ENCODE measurements around the gene PTTG1IP.

The PTTG1IP gene

DNA sequence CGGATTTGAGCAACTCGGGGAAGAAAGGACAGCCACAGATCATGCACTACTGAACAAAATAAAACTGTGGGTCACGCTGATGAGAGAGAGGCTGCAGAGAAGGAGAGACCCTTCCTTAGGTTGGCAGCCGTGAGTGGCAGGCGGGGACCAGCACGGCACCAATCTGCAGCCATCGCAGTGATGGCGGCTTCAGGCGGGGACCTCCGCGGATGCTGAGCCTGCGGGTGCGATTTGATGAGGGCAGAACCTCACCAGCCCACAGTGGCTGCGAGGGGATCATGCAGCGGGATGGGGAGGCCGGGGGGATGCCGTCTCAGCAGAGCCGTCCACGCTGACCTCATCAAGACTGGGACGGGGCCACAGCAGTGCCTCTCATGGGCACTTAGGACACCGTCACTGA lies 35.4 kb upstream of the PTTG1IP start:
- DNase-seq (ENCODE audit: low spot score), result no peak

DNA sequence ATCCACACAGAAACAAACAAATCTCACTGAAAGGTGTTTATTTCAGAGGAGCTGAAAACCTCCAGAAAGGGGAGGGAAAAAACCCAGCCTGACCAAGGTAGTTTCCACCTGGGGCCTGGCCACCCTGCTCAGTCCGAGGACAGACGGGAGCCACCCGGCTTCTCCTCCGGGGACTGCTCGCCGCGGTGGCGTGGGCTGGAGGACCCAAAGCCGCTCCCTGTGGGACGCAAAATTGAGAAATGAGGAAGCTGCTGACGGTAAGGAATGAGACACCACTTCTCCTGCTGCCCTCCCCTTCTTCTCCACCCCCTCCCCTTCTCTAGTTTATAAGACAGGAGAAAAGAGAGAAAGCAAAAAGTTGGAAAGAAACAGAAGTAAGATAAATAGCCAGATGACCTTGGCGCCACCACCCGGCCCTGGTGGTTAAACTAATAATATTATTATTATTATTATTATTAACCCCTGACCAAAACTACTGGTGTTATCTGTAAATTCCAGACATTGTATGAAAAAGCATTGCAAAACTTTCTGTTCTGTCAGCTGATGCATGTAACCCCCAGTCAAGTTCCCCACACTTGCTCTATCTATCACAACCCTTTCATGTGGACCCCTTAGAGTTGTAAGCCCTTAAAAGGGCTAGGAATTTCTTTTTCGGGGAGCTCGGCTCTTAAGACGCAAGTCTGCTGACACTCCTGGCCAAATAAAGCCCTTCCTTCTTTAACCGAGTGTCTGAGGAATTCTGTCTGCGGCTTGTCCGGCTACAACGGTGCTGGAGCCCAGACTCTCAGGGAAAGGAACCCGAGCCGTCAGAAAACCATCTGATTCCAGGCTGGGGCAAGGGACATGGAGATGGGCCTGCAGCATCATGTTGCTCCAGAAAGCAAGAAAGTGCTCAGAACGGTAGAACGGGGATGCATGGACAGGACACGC lies 34.7 kb upstream of the PTTG1IP start:
- no peak for DNase-seq (ENCODE audit: low spot score)

DNA sequence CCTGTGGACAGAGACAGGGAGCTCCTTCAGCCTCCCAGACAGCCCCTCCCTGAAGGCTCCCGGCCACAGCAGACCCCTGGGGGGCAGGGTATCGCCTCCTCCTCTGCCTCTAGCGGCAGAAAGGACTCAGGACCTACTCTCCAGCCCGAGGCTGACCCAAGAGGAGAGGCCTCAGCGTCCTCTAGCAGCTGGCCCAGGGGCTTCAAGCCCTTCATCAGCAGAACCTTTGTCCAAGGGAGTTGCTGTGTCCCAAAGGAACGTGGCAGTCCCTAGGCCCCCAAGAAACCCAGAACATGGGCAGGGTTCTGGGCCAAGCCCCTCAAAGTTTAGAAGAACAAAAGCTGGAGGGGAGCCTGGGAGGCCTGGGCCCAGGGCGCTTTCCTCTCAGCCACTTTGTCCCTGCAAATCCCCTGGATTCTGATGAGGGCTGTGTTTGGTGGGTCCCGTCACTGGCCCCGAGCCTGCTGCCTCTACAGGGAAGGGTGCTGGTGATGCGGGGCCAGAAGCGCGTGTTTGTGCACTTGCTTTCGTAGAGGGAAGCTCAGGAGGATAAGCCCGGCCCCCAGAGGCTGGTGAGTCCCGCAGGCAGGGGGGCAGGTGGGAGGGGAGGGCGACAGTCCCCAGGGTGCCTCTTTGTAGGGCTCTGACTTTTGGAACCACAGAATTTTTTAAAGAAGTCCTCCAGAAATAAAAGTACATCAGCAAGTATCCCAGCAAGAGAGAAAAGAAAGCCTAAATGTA lies 33.9 kb upstream of the PTTG1IP start:
- no peak for DNase-seq (ENCODE audit: low spot score)

DNA sequence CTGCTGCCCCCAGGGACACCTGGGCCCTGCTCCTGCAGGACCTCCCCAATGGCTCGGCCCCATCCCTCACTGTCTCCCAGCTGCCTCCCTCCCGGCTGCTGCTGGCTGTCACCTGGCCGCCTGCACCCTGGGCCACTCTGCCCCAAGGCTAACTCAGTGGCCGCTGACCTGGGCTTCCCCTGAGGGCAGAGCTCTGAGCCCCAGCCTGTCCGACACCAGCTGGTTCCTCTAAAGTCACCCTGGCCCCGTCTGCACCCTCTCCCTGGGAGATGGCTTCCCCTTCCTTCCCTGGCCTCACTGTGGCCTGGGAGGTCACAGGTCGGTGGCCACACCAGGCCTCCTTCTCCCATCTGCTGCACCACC lies 32.2 kb upstream of the PTTG1IP start:
- no peak for DNase-seq (ENCODE audit: low spot score)

DNA sequence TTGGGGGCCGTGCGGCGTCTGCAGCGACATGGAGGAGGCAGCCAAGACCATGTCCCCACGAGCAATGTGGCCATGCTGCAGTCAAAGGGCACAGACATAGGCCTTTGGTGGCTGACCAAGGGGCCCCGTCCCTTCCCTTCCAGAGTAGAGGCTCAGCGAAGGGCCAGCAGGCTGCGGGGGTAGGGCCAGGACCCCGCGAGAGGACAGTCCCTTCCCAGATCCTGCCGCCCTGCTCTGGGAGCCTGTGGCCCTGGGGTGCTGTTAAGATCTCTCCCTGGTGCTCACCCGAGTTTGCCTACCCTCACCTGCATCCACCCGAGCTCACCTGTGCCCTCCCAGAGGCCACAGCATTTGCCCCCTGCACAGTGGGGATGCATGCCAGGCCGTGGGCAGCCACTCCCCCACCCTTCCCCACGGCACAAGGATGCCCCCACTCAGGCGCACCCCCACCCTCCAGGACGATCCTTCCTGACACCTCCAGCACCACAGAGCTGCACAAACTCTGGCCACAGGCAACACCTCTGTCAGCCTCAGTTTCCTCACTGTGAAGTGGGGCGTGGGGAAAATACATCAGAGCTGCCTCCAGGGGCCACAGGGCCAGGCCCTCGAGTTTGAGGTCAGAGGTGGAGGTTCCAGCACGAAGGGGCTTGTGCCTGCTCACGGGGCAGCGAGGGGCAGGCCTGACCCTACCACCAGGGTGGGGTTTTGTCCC lies 31.7 kb upstream of the PTTG1IP start:
- DNase-seq (ENCODE audit: low spot score), result no peak

DNA sequence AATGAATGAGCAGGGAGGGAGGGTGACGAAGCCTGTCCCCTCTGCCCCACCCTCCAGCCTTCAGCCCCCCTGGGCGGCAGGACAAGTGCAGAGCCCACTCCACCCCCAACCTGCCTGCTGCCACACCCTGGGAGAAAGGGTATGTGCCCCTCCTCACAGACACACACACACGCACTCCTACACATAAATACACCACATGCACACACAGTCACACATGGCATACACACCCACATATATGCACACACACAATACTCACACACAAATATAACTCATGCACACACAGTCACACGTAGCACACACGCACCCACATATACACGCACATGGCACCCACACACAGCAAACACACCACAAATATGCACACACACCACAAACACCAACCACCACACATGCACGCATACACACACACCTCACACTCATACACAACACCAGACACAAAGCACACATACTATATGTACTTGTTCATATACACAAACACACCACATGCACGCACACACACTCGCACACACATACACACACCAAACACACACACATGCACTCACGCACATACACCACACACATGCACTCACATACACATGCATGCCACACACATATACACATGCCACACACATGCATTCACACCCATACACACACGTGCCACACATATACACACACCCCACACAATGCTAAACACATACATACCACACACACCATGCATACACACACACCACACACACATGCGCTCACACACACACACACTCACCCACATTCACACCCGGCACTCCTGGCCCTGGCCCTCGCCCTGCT lies 30.8 kb upstream of the PTTG1IP start:
- DNase-seq (ENCODE audit: low spot score), result no peak

DNA sequence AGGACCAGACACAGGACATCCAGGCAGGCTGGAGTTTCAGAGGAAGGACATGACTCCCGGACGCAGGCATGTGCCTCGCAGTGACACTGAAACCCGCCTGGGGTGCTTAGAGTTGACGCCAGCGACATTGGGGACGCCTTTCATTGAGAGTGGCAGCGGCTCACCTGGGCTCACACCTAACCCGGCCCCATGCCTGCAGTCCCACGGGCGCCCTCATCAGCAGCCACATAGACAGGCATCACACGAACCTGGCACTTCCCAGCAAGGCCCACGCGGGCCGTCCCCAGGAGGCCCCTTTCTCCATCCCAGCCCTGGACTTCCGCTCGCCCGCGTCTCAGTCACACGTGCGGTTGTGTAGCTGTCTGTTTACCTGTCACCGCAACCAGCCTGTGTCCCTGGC lies 30.2 kb upstream of the PTTG1IP start:
- no peak for DNase-seq (ENCODE audit: low spot score)

DNA sequence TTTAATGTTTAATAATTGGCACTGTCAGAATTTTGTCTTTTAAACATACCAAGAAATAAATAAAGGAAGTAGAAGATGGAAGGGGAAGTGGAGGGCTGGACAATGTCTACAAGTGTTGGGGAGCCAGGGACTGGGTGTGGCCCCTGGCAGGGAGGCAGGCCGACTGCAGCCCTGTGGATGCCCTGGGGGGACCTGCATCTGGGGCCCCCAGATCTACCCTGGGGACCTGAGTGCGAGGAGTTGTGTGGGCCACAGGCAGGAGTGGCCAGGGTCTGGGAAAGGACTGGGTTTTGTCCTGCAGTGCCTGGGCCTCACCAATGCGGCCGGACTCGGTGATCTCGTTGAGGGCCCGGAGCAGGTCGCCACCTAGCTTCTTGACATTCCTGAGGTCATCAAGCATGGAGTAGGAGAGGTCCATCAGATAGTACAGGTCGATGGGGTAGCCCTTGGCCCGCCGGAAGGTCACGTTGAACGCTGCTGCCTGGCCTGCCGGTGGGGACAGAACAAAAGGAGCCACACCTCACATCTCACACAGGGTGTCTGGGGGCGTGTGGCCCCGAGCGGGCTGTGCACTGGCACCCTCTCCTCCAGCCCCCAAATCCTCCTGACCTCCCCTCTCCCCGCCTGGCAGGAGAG lies 29.7 kb upstream of the PTTG1IP start:
- no peak for DNase-seq (ENCODE audit: low spot score)

DNA sequence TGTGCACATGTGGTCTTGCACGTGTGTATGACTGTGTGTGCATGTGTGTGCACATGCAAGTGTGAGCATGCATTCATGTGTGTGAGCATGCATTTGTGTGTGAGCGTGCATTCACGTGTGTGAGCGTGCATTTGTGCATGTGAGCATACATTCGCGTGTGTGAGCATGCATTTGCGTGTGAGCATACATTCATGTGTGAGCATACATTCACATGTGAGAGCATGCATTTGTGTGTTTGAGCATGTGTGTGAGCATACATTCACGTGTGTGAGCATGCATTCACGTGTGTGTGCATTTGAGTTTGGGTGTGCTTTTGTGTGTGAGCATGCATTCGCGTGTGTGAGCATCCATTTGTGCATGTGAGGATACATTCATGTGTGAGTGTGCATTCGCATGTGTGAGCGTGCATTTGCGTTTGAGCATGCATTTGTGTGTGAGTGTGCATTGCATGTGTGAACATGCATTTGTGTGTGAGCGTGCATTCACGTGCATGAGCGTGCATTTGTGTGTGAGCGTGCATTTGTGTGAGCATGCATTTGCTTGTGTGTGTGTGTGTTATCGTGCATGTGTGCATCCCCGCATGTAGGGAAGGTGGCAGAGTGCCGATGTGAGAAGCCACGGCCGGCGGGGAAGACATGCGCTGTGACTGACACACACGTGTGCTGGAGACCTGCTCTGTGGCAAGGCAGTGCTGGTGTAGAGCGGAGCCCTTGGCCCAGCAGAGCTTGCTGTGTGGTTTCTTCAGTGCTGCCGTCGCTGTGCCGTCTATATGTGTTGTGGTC lies 29.0 kb upstream of the PTTG1IP start:
- no peak for DNase-seq (ENCODE audit: low spot score)

DNA sequence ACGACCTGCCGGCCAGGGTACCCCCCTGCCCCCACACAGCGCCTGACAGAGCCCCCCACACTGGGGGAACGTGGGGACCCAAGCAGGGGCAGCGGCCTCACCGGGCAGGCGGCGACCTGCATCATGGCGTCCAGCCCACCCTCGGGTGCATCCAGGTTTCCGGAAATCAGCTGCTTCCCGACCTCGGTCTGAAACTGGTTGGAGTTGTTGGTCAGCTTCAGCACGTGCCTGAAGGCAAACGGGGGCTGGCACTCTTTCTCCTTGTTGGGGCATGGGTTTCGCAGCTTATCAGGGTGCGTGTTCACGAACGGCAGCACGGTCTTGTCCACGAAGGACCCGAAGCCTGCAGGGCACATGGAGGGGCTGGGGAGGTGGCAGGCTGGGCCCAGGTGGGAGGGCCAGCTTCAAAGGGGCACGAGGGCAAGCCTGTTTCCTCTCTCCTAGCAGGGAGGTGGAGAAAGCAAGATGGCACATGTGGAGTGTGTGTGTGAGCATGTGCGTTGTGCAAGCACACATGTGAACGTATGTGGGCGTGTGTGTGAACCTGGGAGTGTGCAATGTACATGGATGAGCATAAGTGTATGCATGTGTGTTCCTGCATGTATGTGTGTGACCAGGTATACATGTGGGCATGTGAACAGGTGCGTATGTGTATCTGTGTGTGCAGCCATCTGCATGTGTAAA lies 28.0 kb upstream of the PTTG1IP start:
- DNase-seq (ENCODE audit: low spot score), result no peak

DNA sequence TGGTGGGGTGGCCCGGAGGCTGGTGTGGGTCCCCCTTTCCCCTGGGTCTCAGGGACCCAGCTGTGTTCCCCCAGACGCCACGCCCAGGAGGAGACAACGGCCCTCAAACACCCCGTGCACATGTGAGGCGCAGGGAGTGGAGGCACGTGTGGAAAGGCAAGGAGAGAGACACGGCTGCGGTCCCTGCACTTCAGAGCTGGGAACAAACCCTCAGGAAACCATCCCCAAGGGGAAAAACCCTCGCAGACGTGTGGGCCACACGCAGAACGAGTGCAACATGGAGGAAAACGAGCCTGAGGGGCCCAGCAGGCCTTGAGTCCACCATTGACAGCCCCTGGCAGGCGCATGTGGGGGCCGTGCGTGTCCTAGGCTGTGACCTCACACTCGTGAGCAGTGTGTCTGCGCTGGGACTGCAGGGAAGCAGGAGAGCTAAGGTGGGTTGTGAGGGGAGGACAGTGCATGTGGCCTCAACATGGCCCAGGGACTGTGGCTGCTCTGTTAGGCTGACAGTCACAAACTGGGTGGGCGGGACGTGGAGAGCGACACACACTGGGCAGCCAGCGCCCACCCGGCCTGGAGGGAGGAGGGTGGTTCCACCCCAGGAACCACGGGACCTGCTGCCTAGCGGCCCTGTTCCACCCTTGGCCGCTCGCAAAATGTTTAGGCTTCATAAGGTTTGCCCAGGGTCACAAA lies 27.2 kb upstream of the PTTG1IP start:
- DNase-seq (ENCODE audit: low spot score), result no peak

DNA sequence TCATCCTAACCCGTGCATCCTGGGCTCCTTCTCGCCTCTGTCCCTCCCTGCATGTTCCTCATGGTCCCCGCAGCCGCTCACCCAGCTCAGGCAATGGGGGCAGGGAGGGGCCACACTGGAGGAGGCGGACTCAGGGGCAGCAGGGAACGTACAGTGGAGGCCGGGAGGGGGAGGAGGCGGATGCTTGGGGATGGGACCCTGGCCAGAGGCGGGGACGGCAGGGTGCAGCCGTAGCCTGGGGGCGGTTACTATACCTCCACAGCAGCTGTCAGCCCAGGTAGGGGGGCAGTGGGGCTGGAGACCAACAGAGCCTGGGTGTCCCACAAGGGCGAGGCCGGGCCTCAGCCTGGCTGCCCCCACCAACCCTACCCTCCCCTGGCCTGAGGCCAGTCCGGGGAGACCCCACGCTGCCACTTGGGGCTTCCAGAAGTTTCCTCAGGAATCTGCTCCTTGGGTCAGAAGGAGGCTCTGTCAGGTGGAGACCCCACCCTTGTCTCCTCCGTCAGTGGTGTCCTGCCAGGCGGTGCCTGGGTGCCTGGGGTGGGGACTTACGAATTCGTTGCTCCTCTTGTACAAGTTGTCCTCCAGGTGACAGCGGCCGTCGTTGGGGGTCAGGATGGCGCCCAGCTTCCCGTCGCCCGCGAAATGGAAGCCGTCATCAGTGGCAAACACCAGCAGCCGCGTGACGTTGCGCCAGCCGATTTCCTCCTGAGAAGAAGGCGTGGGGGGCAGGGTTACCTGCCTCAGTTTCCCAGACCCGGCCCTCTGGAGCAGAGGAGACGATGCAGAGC lies 26.5 kb upstream of the PTTG1IP start:
- no peak for DNase-seq (ENCODE audit: low spot score)

DNA sequence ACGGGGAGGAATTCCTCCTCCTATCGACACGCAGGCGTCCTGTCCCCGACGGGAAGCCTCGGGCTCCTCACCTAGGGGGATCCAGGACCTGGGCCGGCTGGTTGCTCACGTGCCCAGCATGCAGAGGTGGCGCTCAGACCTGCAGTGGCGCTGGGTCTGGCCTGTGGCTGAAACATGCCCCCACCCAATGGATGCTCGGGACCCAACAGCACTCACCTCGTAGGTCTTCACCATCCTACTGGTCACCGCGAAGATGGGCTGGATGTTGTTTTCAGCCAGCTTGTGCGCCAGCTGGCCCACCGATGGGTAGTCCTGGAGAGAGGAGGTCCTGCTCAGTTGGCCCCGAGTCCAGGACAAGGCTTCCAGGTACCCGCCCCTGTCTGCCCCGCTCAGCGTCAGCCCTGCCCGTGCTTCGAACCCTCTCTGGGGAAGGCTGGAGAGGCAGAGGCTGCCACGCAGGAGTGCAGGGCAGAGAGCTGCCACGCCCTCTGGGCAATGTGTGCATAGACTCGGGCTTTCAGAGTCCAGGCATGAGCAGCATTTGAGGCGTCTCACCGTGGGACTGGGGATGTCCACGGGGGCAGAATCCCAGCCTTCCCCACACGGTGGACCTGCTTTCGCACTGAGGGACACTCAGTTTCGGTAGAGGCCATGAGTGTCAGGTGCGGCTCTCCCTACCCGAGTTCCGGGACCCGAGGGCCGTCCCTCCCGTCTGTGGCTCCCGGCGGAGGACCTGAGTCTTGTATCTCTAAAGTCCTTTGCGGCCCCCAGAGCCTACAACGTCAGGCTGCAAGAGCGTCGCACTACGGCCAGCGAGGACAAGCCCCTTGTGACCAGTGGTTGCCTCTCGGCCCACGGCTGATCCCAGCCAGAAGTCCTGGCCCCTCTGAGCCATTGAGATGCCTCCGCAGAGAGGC lies 25.6 kb upstream of the PTTG1IP start:
- no peak for DNase-seq (ENCODE audit: low spot score)

DNA sequence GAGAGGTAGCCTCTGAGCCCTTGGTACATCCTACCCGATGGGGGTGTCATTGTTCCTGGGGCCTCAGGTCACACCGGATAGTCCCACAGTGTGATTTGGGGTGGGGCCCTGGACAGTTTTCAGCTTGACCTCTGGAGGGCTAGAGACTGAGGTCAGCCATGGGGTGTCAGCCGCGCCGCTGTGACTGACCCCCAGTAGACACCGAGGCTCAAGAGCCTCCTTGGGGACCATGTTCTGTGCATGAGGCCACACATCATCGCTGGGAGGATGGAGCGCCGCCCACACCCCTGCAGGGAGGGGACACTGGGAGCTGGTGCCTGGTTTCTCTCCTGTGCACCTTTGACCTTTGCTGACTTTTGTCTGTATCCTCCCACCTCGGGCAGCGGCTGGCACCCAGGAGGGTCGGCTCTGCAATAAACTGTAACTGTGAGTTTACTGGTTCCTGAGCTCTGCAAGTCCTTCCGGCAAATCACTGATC lies 24.6 kb upstream of the PTTG1IP start:
- no peak for DNase-seq (ENCODE audit: low spot score)

DNA sequence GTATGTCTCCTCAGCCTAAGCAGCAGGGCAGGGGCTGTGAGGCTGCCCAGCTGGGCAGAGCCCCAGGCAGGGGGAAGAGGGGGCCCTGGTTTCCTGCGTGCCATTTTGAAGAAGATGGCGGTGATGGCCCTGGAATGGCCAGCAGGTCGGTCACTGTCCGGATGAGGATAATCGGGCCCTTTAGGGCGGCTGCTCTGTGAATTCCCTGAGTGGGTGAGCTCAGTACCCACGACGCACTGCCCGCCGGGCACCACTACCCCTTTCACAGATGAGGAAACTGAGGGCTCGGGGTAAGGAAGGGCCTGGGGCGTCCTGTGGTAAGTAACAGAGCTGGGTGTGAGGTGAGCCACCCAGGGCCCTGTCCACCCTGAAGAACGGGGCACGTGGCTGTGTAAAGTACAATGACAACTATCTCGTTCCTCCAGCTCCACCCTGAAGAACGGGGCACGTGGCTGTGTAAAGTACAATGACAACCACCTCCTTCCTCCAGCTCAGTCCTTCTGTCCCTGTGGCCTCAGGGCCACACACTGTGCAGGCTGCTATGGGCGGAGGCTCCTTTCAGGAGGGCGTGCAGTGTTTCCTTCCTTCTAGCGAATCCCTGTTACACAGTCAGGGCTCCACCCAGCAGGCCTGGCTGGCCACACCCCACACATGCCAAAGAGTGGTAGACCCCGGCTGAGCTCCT lies 24.0 kb upstream of the PTTG1IP start:
- DNase-seq (ENCODE audit: low spot score), result no peak

DNA sequence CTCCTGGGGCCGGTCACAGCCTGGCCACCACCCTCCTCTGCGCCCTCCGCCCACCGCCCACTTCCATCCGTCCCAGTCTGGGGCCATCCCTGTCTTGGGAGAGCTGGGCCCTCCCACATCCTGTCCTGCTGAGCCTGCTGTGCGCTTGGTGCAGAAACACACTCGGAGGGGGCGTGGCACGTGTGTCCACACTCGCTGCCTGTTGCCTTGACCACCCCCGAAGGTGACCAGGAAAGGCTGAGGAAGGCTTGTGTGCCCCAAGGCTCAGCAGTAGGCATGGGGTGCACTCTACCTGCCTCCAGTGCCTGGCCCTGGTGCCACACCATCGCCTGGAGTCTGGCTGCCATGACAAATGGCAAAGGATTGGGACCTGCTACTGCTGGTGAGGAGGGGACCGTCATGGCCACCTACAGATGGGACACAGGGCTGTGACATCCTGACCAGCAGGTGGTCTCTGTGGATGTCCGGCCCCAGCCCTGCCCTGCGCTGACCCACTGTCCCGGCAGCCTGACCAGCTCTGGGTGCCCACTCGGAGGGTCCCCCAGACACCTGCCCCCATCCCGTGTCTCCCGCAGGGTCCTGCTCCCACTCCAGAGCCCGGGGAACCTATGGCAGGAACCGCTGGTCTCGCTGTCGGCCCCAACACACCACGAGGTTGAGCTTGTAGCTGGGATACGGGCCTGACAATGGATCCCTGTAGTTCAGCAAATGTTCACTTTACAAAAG lies 23.2 kb upstream of the PTTG1IP start:
- DNase-seq (ENCODE audit: low spot score), result no peak

Measured in AG08396 (cell line).